ENCODE data around the gene TLE5.

The TLE5 gene

GRCh38 chr19:3006075-3006767 is 56.1 kb downstream of the TLE5 start:
- Mint-ChIP-seq H3K4me1 (no peaks in the 10 kb centered on the region), H3K4me3 (no peak overlapping the region), H3K9me3 (no peaks in the 10 kb centered on the region), H3K36me3 (no peaks in the 10 kb centered on the region), H3K27me3 (peaks cover 6% of the 10 kb centered on the region), H3K27ac (no peak overlapping the region)
- no peak for DNase-seq (ENCODE audit: low spot score in 2 of 2)
- ATAC-seq (ENCODE audit: low read depth), result peak; percentile 62

DNA sequence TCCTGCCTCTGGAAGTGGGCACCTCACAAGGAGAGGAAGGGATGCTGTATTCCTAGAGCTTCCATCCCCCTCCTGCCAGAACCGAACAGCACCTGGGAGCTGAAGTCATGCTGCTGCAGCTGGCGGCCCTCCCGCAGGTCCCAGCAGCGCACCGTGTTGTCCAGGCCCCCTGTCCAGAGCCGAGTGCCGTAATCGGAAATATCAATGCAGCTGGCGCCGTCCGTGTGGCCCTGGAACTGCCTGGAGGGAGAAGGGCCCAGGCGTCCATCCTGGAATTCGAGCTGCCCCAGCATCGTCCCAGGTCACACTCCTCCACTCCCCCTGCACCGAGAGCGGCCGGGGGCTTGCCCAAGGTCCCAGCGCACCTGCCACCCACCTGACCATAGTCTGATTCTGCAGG is 57.0 kb downstream of the TLE5 start:
- Mint-ChIP-seq H3K27me3 (peaks cover 4% of the 10 kb centered on the region), H3K9me3 (no peaks in the 10 kb centered on the region), H3K27ac (no peak overlapping the region), H3K4me1 (no peaks in the 10 kb centered on the region), H3K4me3 (no peak overlapping the region), H3K36me3 (no peaks in the 10 kb centered on the region)
- ATAC-seq (ENCODE audit: low read depth), result no peak
- DNase-seq (ENCODE audit: low spot score in 2 of 2), result no peak

DNA sequence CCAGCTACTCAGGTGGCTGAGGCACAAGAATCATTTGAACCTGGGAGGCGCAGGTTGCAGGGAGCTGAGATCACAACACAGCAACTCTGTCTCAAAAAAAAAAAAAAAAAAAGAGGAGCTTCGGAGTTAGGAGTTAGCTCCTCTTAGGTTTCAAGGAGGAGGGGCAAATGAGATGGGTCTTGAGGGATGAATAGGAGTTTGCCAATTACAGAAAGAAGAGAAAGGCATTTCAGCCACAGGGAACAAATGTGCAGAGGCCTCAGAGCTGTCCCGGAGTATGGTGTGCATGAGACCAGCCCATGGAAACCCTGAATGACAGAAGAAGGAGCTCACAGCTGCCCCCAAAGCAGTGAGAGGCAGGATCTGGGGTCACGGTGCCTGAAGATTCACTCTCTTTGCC is 57.8 kb downstream of the TLE5 start:
- no peak overlapping the region for H3K27ac Mint-ChIP-seq
- H3K9me3 Mint-ChIP-seq, result no peaks in the 10 kb centered on the region
- DNase-seq (ENCODE audit: low spot score in 2 of 2) (no peak), ATAC-seq (ENCODE audit: low read depth) (no peak)
- H3K36me3 Mint-ChIP-seq, result no peaks in the 10 kb centered on the region
- H3K27me3 Mint-ChIP-seq, result peaks cover 2% of the 10 kb centered on the region
- H3K4me3 Mint-ChIP-seq, result no peak overlapping the region
- no peaks in the 10 kb centered on the region for H3K4me1 Mint-ChIP-seq

DNA sequence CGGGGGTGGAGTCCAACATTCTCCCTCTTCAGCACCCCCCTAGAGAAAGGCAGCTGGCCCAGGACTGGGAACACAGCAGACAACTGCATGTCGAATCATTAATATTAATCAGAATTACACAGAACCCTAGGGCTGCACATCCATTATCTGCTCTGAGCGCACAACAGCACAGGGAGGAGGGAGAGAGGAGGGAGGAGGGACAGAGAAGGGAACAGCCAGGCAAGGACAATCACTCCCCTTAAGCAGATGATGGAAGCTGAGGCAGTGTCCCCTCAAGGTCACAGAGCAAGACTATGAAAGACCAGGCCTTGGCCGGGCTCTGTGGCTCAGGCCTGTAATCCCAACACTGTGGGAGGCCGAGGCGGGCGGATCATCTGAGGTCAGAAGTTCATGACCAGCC is 59.2 kb downstream of the TLE5 start:
- Mint-ChIP-seq H3K36me3 (no peaks in the 10 kb centered on the region), H3K27ac (no peak overlapping the region), H3K9me3 (no peaks in the 10 kb centered on the region), H3K27me3 (peaks cover 2% of the 10 kb centered on the region), H3K4me1 (no peaks in the 10 kb centered on the region), H3K4me3 (no peak overlapping the region)
- DNase-seq (ENCODE audit: low spot score in 2 of 2) (no peak), ATAC-seq (ENCODE audit: low read depth) (no peak)
